K562 (cell line): ENCODE data around the gene FBN1.

Source experiments
- ATF1 ChIP-seq, 2 experiments: fragments of 450-650 bp in 1 of 2; IDR thresholded peaks; 2 replicates each; pipeline ENCODE4 v1.6.1; 2016; ENCODE audit warnings: missing compliant biosample characterization in 1 of 2, missing genetic modification characterization in 1 of 2
- BHLHE40 ChIP-seq: IDR thresholded peaks from 2 replicates; pipeline ENCODE4 v1.6.1; 2011; ENCODE audit warnings: low read length, improper control_type of control experiment
- C11orf30 ChIP-seq: fragments of 450-650 bp; IDR thresholded peaks from 2 replicates; pipeline ENCODE4 v1.6.1; 2016; ENCODE audit warnings: low read depth, mild to moderate bottlenecking
- CREM ChIP-seq: IDR thresholded peaks from 2 replicates; pipeline ENCODE4 v1.6.1; 2014; ENCODE audit warnings: antibody characterized with exemption, low read depth
- CTCFL ChIP-seq: IDR thresholded peaks from 2 replicates; pipeline ENCODE4 v1.6.1; 2011; ENCODE audit warnings: borderline replicate concordance, low read depth, mild to moderate bottlenecking, moderate library complexity, low read length; ENCODE audit not compliant: insufficient read depth, poor library complexity, severe bottlenecking
- EGR1 ChIP-seq: fragments of 450-650 bp; conservative IDR thresholded peaks from 2 replicates; pipeline ENCODE4 v1.6.1; 2017; ENCODE audit warnings: mild to moderate bottlenecking
- NFYB ChIP-seq: IDR thresholded peaks from 2 replicates; pipeline ENCODE4 v1.6.1; 2011; ENCODE audit warnings: mild to moderate bottlenecking, moderate library complexity; ENCODE audit not compliant: insufficient read length; ENCODE audit errors: extremely low read depth
- STAT5B ChIP-seq: fragments of 250-450 bp; sonication (Bioruptor Pico); IDR thresholded peaks from 2 replicates; pipeline ENCODE4 v1.8.0; 2021; ENCODE audit warnings: mild to moderate bottlenecking, inconsistent platforms
- TF ChIP-seq, protein P1 (sequence below): sonication (generic); formaldehyde crosslinking; IDR thresholded peaks from 2 replicates; pipeline ENCODE4 v1.5.0; 2020; ENCODE audit warnings: missing genetic modification reagents
- TF ChIP-seq, protein P2 (sequence below): sonication (generic); formaldehyde crosslinking; IDR thresholded peaks from 2 replicates; pipeline ENCODE4 v1.4.0; 2020; ENCODE audit warnings: mild to moderate bottlenecking, missing genetic modification reagents
- TF ChIP-seq, protein P3 (sequence below), 3 experiments: IDR thresholded peaks in 2 of 3; conservative IDR thresholded peaks in 1 of 3; 2 replicates each; pipeline ENCODE4 v1.5.1; 2011 to 2012; ENCODE audit warnings: low read length in 3 of 3, mild to moderate bottlenecking in 3 of 3, control low read depth in 2 of 3, improper control_type of control experiment in 1 of 3, inconsistent platforms in 1 of 3, low read depth in 1 of 3, mixed read lengths in 1 of 3, moderate library complexity in 1 of 3; ENCODE audit not compliant: insufficient read depth in 2 of 3

GRCh38 chr15:48609486-48609885, 36.0 kb downstream of the FBN1 start:
- TF ChIP-seq STAT5B (CRISPR knock-in tag) (no peak), BHLHE40 (no peak), CTCFL (no peak), NFYB (no peak), EGR1 (no peak), C11orf30 (no peak), CREM (no peak), ATF1 (CRISPR knock-in tag; IDR thresholded peaks at IDR 0.05) (no peak), ATF1 (tag; IDR thresholded peaks at IDR 0.05) (no peak)
- TF ChIP-seq, protein P1, sequence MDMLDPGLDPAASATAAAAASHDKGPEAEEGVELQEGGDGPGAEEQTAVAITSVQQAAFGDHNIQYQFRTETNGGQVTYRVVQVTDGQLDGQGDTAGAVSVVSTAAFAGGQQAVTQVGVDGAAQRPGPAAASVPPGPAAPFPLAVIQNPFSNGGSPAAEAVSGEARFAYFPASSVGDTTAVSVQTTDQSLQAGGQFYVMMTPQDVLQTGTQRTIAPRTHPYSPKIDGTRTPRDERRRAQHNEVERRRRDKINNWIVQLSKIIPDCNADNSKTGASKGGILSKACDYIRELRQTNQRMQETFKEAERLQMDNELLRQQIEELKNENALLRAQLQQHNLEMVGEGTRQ (CRISPR knock-in tag): no peak
- TF ChIP-seq, protein P2, sequence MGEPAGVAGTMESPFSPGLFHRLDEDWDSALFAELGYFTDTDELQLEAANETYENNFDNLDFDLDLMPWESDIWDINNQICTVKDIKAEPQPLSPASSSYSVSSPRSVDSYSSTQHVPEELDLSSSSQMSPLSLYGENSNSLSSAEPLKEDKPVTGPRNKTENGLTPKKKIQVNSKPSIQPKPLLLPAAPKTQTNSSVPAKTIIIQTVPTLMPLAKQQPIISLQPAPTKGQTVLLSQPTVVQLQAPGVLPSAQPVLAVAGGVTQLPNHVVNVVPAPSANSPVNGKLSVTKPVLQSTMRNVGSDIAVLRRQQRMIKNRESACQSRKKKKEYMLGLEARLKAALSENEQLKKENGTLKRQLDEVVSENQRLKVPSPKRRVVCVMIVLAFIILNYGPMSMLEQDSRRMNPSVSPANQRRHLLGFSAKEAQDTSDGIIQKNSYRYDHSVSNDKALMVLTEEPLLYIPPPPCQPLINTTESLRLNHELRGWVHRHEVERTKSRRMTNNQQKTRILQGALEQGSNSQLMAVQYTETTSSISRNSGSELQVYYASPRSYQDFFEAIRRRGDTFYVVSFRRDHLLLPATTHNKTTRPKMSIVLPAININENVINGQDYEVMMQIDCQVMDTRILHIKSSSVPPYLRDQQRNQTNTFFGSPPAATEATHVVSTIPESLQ (CRISPR knock-in tag): no peak
- TF ChIP-seq, protein P3, sequence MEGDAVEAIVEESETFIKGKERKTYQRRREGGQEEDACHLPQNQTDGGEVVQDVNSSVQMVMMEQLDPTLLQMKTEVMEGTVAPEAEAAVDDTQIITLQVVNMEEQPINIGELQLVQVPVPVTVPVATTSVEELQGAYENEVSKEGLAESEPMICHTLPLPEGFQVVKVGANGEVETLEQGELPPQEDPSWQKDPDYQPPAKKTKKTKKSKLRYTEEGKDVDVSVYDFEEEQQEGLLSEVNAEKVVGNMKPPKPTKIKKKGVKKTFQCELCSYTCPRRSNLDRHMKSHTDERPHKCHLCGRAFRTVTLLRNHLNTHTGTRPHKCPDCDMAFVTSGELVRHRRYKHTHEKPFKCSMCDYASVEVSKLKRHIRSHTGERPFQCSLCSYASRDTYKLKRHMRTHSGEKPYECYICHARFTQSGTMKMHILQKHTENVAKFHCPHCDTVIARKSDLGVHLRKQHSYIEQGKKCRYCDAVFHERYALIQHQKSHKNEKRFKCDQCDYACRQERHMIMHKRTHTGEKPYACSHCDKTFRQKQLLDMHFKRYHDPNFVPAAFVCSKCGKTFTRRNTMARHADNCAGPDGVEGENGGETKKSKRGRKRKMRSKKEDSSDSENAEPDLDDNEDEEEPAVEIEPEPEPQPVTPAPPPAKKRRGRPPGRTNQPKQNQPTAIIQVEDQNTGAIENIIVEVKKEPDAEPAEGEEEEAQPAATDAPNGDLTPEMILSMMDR (IDR thresholded peaks at IDR 0.05 in 2 of 3, conservative IDR thresholded peaks at IDR 0.05 in 1 of 3; ENCODE audit: insufficient read depth in 2 of 3, low read depth in 1 of 3, low read length in 3 of 3): no peak
